ENCODE data around the gene TOP3A.

- no peak for TF ChIP-seq CTCF (IDR thresholded peaks at IDR 0.05)
- TF ChIP-seq POLR2A (IDR thresholded peaks at IDR 0.05), result no peak
- TF ChIP-seq EP300 (IDR thresholded peaks at IDR 0.05; ENCODE audit: low read depth), result no peak
These were observed 49.4 kb upstream of the TOP3A start for GRCh38 chr17:18364166-18364565.

Measured in transverse colon (tissue), 3 donors.